GM18861 (cell line): ENCODE measurements around the gene APOBEC3F.
"Not testable (repeated sequence)": the region's sequence is repeated elsewhere in the genome, so short reads cannot be mapped to it uniquely, and the experiment has no call there.

Experiments used
- ATAC-seq: cut with Tn5 transposase; IDR thresholded peaks from one replicate; pipeline ENCODE4 v1.9.1; 2021; ENCODE audit not compliant: unreplicated experiment

The APOBEC3F gene

DNA sequence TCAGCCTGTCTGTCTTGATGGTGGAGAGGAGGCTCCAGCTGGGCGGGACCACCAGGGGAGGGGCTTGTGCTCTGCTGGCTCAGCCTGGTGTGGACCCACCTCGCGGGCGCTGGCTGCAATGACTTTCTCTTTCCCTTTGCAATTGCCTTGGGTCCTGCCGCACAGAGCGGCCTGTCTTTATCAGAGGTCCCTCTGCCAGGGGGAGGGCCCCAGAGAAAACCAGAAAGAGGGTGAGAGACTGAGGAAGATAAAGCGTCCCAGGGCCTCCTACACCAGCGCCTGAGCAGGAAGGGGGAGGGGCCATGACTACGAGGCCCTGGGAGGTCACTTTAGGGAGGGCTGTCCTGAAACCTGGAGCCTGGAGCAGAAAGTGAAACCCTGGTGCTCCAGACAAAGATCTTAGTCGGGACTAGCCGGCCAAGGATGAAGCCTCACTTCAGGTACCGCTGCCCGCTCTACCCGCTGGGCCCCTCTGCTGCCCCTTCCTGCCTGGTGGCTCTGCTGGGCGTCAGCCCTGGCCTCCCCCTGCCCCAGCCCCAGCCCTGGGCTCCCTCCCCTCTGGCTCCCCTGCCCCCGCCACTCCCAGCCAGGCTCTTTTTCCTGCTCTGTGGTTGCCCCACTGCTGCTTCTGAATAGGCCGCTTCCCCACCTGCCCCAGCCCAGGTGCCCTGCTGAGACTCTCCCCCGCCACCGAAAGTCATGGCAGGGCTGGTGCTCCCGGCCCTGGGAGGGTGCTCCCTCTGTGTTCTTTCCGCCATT, at the start of gene APOBEC3F:
APOBEC3F (plus strand) TSS at position 327 of the 759 bp plus-strand sequence; CDS start at position 424, 97 bp downstream.
- ATAC-seq: peak; percentile 98

DNA sequence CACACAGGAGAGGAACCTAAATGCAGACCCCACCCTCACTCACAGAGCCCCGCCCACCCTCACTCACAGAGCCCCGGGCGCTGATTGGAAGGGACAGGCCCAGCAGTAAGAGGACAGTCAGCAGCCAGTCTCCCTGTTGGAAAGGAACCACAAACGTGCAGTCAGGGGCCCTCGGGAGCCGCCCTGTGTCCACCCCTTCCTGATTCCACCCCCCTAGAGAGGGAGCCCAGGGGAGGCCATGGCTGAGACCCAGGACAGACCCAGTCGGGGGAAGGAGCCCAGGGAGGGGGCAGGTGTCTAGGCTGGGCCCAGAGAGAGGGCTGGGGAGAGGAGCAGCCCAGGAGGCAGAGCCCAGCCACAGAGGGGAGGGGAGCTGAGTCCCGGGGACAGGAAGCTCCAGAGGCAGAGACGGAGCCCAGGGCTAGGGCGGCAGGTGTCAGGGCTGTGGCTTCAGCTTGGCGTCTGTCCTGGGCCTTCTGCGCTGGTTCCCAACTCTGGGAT, 47.7 kb upstream of the APOBEC3F start:
- ATAC-seq: not testable (repeated sequence)

DNA sequence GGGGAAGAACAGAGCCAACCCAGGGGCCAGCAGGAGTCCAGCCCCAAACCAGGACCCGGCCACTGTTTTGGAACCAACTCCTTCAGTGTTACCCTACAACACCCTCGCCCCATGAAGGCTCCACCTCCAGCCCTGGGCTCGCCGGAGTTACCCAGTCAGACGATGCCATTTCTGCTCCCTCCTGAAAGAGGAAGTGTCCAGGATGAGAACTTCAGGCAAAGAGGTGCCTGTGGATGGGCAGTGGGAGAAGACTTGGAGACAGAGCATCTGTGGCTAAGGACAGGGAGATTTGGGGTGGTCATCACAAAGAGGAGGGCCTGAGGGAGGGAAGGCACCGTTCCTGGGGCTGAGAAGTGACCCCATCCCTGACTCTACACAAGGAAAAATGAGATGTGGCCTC, 44.6 kb upstream of the APOBEC3F start:
- no peak for ATAC-seq

DNA sequence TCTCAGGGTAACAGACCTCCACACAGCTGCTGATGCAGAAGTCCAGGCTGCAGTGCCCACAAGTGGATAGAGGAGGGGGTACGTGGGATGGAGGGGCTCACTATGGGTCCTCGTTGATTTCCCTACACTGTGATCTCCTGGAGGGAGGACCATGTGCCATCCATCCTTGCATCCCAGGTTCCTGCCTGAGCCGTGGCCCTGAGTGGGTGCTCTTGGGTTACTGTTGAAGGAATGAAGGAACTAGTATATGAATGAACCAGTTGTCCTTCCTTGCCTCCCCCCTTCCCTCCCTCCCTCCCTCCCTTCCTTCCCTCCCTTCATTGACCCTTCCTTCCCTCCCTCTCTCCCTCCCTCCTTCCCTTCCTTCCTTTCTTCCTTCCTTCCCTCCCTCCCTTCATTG, 43.1 kb upstream of the APOBEC3F start:
- ATAC-seq: no peak

DNA sequence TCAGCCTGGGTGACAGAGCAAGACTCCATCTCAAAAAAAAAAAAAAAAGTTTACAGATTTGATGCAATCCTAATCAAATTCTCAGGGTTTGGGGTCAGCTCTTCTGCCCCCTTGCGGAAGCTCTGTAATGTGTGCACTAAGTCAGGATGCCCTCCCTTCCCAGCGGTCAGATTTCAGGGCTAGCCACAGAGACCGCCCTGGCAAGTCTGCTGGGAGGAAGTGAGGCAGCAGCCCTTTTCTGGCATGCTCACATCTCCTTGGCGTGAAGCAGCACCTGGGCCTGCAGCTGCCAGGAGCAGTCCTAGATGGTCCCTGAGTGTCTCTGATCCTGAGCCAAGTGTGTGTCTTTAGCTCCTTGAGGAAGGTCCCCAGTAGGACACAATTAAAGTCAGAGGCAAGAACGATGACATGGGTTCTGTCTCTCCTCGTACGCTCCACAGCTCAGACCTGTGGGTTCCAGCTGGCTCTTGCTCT, 37.5 kb upstream of the APOBEC3F start:
- peak; percentile 70 for ATAC-seq

DNA sequence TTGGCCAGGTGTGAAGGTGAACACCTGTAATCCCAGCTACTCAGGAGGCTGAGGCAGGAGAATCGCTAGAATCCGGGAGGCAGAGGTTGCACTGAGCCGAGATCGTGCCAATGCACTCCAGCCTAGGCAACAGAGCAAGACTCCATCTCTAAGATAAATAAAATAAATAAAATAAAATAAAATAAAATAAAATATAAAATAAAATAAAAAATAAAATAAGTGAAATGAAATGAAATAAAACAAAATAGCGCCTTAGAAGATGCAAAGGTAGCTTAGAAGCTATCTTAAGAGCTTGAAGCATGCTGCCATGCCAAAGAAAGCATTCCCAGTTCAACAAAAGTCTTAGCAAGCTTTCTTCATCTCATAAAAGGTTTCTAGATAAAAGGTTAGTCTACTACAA, 33.5 kb upstream of the APOBEC3F start:
- no peak for ATAC-seq

DNA sequence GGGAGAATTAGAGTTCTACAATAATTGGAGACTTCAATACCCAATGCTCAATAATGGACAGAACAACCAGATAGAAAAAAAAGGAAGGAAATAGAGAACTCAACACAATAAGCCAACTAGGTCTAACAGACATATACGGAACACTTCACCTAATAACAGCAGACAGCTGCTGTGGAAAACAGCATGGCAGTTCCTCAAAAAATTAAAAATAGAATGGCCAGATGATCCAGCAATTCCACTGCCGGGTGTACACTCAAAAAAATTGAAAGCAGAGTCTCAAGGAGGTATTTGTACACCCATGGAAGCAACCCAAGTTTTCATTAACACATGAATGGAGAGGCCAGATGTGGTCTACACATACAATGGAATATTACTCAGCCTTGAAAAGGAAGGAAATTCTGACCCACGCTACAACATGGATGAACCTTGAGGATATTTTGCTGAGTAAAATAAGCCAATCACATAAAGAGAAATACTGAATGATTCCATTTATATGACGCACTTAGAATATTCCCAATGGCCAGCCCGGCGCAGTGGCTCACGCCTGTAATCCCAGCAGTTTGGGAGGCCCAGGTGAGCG, 32.3 kb upstream of the APOBEC3F start:
- ATAC-seq: not testable (repeated sequence)

DNA sequence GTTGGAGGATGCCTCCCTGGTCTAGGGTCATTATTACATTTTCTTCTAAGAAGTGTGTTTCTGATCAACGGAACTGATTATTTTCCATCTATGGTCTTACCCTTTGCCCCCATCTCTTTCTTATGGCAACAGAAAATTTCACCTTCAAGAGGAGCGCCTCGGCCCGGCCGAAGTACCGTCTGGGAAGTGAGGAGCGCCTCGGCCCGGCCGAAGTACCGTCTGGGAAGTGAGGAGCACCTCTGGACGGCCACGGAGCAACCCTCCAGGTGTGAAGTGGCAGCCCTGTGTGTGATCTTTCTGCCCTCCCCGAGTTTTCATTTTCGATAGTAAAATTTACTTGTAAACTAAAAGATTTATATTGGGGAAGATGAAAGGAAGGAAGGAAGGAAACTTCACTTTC, 29.7 kb upstream of the APOBEC3F start:
- ATAC-seq: no peak

DNA sequence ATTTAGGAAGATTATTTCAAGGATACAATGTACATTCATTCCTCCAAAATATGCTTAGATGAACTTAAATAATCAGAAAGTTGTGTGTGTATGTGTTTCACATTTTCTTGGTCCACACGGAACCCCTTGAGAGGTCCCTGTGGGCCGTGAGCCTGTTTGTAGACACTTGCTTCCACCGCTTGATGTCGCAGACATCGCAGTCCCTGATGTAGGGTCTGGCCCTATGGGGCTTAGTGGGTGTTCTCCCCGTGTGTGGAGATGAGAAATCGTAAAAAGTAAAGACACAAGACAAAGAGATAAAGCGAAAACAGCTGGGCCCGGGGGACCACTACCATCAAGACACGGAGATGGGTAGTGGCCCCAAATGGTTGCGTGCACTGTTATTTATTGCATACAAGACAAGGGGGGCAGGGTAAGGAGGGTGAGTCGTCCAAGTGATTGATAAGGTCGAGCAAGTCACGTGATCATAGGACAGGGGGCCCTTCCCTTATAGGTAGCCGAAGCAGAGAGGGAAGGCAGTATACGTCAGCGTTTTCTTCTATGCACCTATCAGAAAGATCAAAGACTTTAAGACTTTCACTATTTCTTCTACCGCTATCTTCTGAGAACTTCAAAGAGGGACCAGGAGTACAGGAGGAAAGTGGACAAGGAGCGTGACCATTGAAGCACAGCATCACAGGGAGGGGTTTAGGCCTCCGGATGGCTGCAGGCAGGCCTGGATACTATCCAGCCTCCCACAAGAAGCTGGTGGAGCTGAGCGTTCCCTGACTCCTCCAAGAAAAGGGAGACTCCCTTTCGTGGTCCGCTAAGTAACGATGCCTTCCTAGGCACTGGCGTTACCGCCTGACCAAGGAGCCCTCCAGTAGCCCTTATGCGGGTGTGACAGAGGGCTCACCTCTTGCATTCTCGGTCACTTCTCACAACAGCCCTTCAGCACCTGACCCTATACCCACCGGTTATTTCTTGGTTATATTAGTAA, 27.8 kb upstream of the APOBEC3F start:
- no peak for ATAC-seq

DNA sequence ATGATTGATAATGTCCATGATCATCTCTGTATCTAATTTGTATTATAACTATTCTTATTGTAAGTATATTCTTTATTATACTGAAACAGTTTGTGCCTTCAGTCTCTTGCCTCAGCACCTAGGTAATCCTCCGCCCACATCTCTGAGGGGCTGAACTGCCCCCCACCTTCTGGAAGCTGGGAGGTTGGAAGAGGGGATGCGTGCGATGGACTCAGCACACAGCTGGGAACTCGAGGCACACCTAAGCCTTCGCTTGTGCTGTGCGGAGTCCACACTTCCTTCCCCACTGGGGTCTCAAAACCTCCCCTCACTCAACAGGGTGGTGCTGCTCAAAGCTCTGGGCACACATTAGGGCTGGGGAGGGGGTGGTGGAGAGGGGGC, 27.1 kb upstream of the APOBEC3F start:
- ATAC-seq: not testable (repeated sequence)

DNA sequence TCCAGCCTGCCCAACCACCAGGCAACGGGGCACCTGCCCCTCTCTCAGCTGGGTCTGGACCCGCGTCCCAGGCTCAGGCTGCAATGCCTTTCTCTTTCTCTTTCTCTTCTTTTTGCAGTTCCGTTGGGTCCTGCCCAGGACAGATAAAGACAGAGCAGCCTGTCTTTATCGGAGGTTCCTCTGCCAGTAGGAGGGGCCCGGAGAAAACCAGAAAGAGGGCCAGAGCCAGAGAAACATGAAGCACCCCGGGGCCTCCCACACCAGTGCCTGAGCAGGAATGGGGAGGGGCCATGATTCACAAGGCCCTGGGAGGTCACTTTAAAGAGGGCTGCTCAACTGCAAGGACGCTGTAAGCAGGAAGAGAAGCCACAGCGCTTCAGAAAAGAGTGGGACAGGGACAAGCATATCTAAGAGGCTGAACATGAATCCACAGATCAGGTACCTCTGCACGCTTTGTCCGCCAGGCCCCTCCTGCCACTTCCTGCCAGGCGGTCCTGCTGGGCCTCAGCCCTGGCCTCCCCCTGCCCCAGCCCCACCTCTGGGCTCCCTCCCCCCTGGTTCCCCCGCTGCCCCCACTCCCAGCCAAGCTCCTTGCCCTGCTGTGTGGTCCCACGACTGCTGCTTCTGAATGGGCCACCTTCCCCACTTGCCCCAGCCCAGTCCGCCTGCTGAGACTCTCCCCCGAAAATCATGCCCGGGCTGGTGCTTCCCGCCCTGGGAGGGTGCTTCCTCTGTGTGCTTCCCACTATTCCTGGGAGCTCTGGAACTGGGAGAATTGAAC, 26.5 kb upstream of the APOBEC3F start, which contains the start of gene APOBEC3C:
APOBEC3C (plus strand) TSS at position 316 of the 781 bp plus-strand sequence; CDS start at position 422, 106 bp downstream.
- peak; percentile 70 for ATAC-seq

DNA sequence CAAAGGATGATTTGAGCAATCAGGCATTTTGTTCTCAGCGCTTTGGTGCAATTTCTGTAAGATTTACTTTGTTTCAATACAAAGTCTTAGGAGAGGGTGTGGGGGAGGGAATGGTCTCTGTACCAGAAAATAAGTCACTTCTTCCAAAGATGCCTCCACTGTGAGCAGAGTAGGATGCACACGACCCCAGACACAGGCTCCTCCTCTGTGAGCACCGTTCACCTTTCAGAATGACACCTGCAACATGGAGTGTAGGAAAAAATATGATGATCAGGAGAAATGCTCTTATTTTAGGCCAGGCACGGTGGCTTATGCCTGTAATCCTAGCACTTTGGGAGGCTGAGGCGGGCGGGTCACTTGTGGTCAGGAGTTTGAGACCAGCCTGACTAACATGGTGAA, 25.9 kb upstream of the APOBEC3F start:
- ATAC-seq: not testable (repeated sequence)

DNA sequence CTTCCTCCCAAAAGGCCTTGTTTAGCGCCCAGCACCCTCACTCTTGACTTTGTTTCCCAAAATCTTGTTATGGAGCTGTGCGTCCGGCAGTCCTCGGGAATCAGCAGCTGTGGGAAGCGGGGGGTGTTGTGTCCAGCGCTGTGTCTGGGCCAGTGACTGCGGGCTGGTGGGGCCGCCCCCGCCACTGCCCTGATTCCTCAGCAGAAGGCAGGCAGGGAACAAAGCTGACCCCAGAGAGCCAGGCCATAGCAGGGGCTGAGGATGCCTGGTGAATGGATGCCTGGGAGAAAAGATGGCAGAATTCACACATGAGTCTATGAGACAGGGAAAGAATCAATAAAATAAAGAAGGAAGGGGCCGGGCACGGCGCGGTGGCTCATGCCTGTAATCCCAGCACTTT, 24.1 kb upstream of the APOBEC3F start:
- ATAC-seq: no peak

DNA sequence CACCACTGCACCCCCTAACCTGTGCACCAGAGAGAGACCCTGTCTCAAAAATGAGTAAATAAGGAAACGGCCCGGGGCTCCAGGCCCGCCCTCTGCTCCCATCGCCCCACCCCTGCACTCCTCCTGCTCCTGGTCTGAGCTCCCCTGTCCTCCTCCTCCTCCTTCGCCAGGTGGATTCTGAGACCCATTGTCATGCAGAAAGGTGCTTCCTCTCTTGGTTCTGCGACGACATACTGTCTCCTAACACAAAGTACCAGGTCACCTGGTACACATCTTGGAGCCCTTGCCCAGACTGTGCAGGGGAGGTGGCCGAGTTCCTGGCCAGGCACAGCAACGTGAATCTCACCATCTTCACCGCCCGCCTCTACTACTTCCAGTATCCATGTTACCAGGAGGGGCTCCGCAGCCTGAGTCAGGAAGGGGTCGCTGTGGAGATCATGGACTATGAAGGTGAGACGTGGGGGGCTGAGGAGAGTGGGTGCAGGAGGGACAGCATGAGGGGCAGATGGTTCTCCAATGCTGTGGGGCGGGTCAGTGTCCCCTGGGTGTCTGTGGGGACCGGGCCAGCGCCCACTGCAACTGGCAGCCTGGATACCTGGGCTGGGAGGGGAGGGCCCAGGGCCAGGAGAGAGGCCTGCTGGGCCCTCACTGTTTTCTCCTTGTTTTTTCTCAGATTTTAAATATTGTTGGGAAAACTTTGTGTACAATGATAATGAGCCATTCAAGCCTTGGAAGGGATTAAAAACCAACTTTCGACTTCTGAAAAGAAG, 22.9 kb upstream of the APOBEC3F start:
- no peak for ATAC-seq

DNA sequence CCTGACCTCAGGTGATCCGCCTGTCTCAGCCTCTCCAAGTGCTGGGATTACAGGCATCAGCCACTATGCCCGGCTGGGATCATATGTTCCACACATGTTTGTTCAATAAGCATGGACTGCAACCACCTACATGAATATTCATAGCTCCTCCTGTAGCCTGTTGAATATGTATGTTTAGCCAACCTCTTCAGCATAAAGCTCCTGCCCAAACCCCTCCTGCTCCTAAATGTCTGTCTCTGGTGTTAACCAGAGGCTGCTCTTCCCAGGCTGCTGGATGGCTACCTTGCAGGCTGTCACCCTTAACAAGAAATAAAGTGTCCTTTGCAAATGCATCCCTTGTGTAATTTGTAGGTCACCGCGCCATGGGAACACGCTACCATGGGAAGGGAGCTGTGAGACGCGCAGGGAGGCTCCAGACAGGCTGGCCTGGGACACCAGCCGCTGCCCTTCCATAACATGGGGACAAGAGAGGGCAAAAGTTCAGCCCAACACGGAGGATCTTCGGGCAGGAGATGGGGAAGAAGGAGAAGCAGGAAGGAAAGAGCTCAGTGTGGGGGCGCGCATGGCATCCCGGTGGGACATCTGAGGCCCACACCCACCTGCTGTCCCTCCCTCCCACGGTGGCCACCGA, 20.5 kb upstream of the APOBEC3F start:
- ATAC-seq: not testable (repeated sequence)

DNA sequence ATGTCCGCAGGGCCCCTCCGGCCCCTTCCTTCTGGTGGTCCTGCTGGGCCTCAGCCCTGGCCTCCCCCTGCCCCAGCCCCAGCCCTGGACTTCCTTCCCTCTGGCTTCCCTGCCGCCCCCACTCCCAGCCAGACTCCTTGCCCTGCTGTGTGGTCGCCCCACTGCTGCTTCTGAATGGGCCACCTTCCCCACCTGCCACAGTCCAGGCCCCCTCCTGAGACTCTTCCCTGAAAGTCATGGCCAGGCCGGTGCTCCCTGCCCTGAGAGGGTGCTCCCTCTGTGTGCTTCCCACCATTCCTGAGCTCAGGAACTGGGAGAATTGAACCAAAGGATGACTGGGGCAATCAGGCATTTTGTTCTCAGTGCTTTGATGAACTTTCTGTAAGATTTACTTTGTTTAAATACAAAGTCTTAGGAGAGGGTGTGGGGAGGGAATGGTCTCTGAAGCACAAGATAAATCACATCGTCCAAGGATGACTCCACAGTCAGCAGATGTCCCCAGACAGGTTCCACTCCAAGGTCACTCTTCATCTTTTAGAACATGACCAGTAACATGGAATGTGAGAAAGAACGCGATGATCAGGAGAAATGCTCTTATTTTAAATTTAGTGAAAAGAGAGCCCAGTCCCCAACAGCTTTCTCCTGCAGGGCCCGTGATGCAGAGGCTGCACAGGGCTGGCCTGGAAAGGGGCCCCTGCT, 19.0 kb upstream of the APOBEC3F start:
- no peak for ATAC-seq

DNA sequence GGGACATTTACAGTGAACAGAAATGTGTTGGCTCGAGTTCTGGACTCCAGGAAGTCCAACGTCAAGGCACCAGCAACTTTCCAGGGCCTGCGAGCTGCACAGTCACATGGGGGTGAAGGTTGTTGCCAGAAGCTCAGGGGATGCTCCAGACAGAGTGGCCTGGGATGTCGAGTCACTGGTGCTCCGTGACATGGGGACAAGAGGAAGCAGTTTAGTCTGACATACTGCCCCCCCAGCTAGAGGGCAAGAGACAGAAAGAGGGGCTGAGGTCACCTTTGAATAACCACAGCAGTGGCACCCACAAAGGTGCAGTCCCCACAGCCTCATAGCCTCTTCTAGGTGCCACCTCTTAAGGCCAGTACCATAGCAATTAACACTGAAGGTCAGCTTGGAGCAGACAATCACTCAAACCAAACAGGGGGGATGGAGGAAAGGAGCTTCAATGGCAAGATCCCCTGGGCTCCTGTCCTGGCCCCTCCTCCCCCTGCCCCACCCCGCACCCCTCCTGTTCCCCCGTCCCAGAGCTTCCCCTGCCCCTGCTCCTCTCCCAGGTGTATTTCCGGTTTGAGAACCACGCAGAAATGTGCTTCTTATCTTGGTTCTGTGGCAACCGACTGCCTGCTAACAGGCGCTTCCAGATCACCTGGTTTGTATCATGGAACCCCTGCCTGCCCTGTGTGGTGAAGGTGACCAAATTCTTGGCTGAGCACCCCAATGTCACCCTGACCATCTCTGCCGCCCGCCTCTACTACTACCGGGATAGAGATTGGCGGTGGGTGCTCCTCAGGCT, 15.9 kb upstream of the APOBEC3F start:
- no peak for ATAC-seq
